Nephron (organoid): ENCODE data around the gene POMT2.
"Not testable (repeated sequence)": the region's sequence is repeated elsewhere in the genome, so short reads cannot be mapped to it uniquely, and the experiment has no call there.

ENCODE experiments used
- H3K27ac Mint-ChIP-seq, 3 experiments: 2 replicates each; pipeline ENCODE4 v1.8.0; 2020; ENCODE audit warnings: mixed read lengths in 3 of 3, mild to moderate bottlenecking in 2 of 3, moderate library complexity in 1 of 3
- H3K27me3 Mint-ChIP-seq: 2 replicates; pipeline ENCODE4 v1.8.0; 2021; ENCODE audit warnings: low read depth, mild to moderate bottlenecking, moderate library complexity, mixed read lengths
- H3K36me3 Mint-ChIP-seq: 2 replicates; pipeline ENCODE4 v1.8.0; 2020; ENCODE audit warnings: low read depth, mixed read lengths
- H3K4me1 Mint-ChIP-seq: 2 replicates; pipeline ENCODE4 v1.8.0; 2020; ENCODE audit warnings: mixed read lengths
- H3K4me3 Mint-ChIP-seq, 3 experiments: 2 replicates each; pipeline ENCODE4 v1.8.0; 2020; ENCODE audit warnings: mild to moderate bottlenecking in 3 of 3, mixed read lengths in 3 of 3, moderate library complexity in 2 of 3
- H3K9me3 Mint-ChIP-seq: 2 replicates; pipeline ENCODE4 v1.8.0; 2020; ENCODE audit warnings: mixed read lengths
- CTCF ChIP-seq, 3 experiments: fragments of 200-600 bp; sonication (generic); IDR thresholded peaks; one replicate each; pipeline ENCODE4 v1.5.0; 2021; ENCODE audit warnings: antibody characterized with exemption in 3 of 3; ENCODE audit not compliant: unreplicated experiment in 3 of 3

POMT2 gene

GRCh38 chr14:77342726-77343397 lies 22.2 kb upstream of the POMT2 start:
- Mint-ChIP-seq H3K4me3 (no peak overlapping the region), H3K9me3 (no peaks in the 10 kb centered on the region), H3K4me1 (peaks cover 49% of the 10 kb centered on the region), H3K27ac (no peak overlapping the region), H3K36me3 (peaks cover 71% of the 10 kb centered on the region), H3K27me3 (no peaks in the 10 kb centered on the region)
- no peak for TF ChIP-seq CTCF (IDR thresholded peaks at IDR 0.05; ENCODE audit: unreplicated experiment in 3 of 3)

GRCh38 chr14:77340389-77340788 lies 19.7 kb upstream of the POMT2 start:
- Mint-ChIP-seq H3K9me3 (no peaks in the 10 kb centered on the region), H3K4me3 (no peak overlapping the region)
- TF ChIP-seq CTCF (IDR thresholded peaks at IDR 0.05; ENCODE audit: unreplicated experiment in 3 of 3) = no peak

GRCh38 chr14:77339407-77339806 lies 18.7 kb upstream of the POMT2 start:
- H3K27ac Mint-ChIP-seq = peak overlapping the region; percentile 48 to 91 (median 60)
- H3K9me3 Mint-ChIP-seq = no peaks in the 10 kb centered on the region
- H3K36me3 Mint-ChIP-seq = peaks cover 52% of the 10 kb centered on the region
- H3K4me1 Mint-ChIP-seq = peaks cover 35% of the 10 kb centered on the region
- H3K27me3 Mint-ChIP-seq = no peaks in the 10 kb centered on the region
- no peak overlapping the region for H3K4me3 Mint-ChIP-seq
- TF ChIP-seq CTCF (IDR thresholded peaks at IDR 0.05; ENCODE audit: unreplicated experiment in 3 of 3) = no peak

More at GRCh38 chr14:77340389-77340788, 19.7 kb upstream of the POMT2 start:
- H3K27ac Mint-ChIP-seq = no peak overlapping the region
- peaks cover 53% of the 10 kb centered on the region for H3K36me3 Mint-ChIP-seq
- H3K4me1 Mint-ChIP-seq = peaks cover 40% of the 10 kb centered on the region
- no peaks in the 10 kb centered on the region for H3K27me3 Mint-ChIP-seq

- no peak for TF ChIP-seq CTCF (IDR thresholded peaks at IDR 0.05; ENCODE audit: unreplicated experiment in 3 of 3)
- no peak overlapping the region for H3K4me3 Mint-ChIP-seq
- H3K27me3 Mint-ChIP-seq = no peaks in the 10 kb centered on the region
Measured at GRCh38 chr14:77338302-77338701, 17.6 kb upstream of the POMT2 start.

GRCh38 chr14:77337880-77338279 lies 17.2 kb upstream of the POMT2 start:
- Mint-ChIP-seq H3K4me1 (peaks cover 20% of the 10 kb centered on the region), H3K36me3 (peaks cover 37% of the 10 kb centered on the region), H3K4me3 (no peak overlapping the region), H3K27ac (peak overlapping the region; percentile 31 to 91 (median 48)), H3K9me3 (no peaks in the 10 kb centered on the region), H3K27me3 (no peaks in the 10 kb centered on the region)
- TF ChIP-seq CTCF (IDR thresholded peaks at IDR 0.05; ENCODE audit: unreplicated experiment in 3 of 3) = no peak

More at GRCh38 chr14:77338302-77338701, 17.6 kb upstream of the POMT2 start:
- H3K9me3 Mint-ChIP-seq = no peaks in the 10 kb centered on the region
- peak overlapping the region; percentile 31 to 91 (median 48) for H3K27ac Mint-ChIP-seq
- peaks cover 41% of the 10 kb centered on the region for H3K36me3 Mint-ChIP-seq
- H3K4me1 Mint-ChIP-seq = peaks cover 24% of the 10 kb centered on the region

- H3K27ac Mint-ChIP-seq = peak overlapping the region in 1 of 3 experiments; percentile 91
- not testable (repeated sequence) for H3K4me3 Mint-ChIP-seq, H3K27me3 Mint-ChIP-seq, H3K9me3 Mint-ChIP-seq
- H3K36me3 Mint-ChIP-seq = peaks cover 31% of the 10 kb centered on the region
- peaks cover 16% of the 10 kb centered on the region for H3K4me1 Mint-ChIP-seq
Measured at GRCh38 chr14:77337255-77337654, 16.6 kb upstream of the POMT2 start.
